Vagina (tissue), 2 donors: ENCODE measurements around the gene TCF7.

Experiments used
- CTCF ChIP-seq, 3 experiments: fragments of 450-650 bp in 2 of 3; fragments of 200-600 bp in 1 of 3; sonication (generic) in 1 of 3; IDR thresholded peaks; one replicate each; pipeline ENCODE4 v1.5.1; 2017 to 2019; ENCODE audit warnings: antibody characterized with exemption in 3 of 3, mild to moderate bottlenecking in 2 of 3, moderate library complexity in 2 of 3
- POLR2A ChIP-seq, 2 donors: fragments of 450-650 bp; IDR thresholded peaks; one replicate each; pipeline ENCODE4 v1.6.1; 2017; ENCODE audit warnings: antibody characterized with exemption in 2 of 2, mild to moderate bottlenecking in 2 of 2, moderate library complexity in 2 of 2

DNA sequence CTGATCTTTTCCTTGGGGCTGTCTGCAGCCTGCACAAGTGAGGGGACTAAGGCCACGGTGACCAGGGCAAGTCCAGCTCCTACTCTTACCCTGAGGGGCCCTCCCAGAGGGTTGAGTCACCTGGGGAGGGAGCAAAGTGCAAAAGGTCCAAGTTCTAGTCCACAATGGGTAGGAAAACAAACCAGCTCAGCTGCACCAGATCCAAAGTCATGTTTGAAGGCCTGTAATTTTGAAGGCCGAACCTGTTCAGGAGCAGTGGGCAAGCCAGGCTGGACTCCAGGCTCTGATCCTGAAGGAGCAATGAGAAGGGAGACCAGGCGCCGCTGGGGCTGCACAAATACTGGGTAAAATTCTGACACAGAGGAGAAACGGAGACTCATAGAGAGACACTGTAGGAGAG lies 15.8 kb upstream of the TCF7 start:
- TF ChIP-seq POLR2A (IDR thresholded peaks at IDR 0.05) (no peak), CTCF (IDR thresholded peaks at IDR 0.05) (no peak)
